NCI-H2227 treated with DMSO at 0.1 percent for 48 hours (cell line): Measurements from ENCODE around the gene CCDC170.
"Not testable (repeated sequence)": the region's sequence is repeated elsewhere in the genome, so short reads cannot be mapped to it uniquely, and the experiment has no call there.

Source experiments
- DNase-seq: peaks from one replicate; lab custom pipeline; 2025; lab: John Stamatoyannopoulos, UW

Gene CCDC170

DNA sequence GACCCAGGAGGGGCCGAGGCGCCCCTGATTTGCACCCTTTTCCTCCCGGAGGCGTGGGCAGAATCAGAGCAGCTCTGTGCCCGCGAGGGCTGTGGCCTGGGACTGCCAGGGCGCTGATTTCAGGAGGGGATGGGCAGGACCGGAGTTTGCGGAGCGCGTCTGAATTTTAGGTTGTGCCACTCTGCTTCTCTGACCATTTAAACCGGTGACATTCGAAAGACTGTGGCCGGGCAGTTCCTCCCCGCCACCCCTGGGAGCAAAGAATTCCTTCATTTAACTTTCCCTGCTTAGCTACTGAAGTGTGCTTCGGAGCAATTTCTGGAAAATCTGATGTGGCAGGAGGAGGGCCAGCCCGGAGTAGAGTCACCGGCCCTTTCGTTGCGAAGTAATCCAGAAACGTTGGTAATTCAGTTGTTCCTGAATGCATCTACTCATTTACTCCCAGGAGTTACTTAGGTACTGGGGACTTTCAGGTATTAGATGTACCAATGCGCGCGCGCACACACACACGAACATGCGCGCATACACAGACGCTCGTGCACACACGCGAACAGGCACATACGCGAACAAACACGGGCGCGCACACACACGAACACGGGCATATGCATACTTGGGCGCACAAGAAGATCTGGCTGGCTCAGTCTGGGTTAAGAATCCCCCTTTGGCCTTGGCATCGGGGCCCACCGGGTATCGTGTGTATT lies 568 bp downstream of the CCDC170 start:
- DNase-seq: no peak

- no peak for DNase-seq
Measured at GRCh38 chr6:151494936-151495320, 1.1 kb downstream of the CCDC170 start.

GRCh38 chr6:151495380-151495779 lies 1.6 kb downstream of the CCDC170 start:
- no peak for DNase-seq

DNA sequence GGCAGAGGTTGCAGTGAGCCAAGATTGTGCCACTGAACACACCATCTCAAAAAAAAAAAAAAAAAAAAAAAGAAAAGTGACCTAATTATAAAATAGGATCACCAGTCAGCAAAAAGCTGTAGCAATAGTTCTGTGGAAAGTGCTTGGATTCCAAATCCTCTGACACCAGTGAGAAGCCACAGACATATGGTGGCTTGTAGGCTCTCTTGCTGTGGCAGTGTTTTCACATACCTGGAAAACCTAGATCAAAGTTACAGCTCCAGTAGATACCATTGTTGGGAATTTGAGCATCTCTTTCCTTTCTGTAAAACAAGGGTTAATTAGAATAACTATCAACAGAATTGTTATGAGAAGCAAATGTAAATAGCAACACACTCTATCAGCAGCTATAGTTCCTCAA lies 4.1 kb downstream of the CCDC170 start:
- DNase-seq: no peak

DNA sequence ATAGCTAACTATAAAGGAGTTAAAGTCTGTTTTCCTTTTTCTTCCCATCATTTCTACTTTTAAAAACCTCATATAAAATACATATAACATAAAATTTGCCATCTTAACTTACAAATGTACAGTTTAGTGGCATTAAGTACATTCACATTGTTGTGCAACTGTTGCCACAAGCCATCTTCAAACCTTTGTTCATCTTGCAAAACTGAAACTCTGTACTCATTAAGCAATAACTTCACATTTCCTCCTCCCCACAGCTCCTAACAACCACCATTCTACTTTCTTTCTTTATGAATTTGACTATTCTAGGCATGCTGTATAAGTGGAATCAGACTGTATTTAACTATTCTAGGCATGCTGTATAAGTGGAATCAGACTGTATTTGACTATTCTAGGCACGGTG lies 4.5 kb downstream of the CCDC170 start:
- no peak for DNase-seq

- DNase-seq: no peak
Measured at GRCh38 chr6:151499551-151499950, 5.7 kb downstream of the CCDC170 start.

DNA sequence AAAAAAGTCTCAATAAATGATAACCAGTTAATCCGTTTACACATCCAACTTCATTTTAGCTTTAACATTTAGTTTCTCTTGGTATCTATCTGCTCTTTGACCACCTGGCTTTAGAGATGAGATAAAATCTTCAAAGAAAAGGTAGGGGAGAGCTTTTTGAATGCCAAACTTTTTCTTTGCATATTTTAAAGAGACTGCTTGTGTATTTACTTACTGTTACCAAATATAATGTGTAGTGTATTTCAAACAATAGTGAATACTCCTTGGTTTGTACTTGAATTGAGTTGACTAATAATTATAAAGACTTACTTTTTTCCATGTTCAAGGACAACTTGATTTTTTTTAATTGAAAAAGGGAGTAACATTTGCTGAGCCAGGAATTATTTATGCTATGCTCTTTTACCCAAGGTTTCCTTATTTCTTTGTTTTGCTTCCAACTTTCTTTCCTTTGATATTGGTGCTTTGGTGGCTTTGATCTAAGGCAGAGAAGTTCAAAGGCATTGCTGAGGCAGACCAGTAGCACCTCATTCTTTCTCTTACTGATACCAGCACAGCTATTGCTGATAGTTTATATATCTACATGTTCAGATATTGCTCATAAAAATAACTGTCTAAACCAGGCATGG lies 7.8 kb downstream of the CCDC170 start:
- no peak for DNase-seq

DNA sequence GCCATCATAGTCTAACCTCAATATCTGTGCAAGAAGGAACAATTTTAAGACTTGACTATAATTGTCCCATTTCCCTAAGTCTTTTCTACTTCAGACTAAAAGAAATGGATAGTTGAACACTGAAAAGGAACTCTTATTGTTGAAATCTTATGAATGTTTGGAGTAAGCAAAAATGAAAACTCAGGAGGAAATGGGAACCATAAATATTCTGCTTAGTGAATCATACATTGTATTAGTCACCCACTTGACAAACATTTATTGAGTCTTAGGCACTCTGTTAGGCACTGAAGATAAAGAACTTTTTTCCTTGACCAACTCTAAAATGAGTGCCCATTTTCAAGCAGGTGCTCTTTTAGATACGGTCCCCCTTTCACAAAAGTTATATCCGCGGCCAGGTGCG lies 8.7 kb downstream of the CCDC170 start:
- DNase-seq: no peak

DNA sequence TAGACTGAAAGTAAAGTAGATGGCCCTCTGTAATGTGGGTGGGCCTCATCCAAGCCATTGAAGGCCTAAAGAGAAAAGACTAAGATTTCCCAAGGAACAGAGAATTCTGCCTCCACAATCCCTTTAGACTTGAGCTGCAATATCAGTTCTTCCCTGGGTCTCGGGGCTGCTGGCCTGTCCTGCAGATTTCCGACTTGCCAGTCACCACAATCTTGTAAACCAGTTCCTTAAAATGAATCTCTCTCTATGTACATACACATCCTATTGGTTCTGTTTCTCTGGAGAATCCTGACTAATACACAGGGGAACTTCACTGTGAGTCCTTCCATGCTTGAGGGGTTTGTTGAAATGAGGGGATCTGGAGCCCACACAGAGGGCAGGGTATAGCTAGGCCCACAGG lies 12.9 kb downstream of the CCDC170 start:
- no peak for DNase-seq

DNA sequence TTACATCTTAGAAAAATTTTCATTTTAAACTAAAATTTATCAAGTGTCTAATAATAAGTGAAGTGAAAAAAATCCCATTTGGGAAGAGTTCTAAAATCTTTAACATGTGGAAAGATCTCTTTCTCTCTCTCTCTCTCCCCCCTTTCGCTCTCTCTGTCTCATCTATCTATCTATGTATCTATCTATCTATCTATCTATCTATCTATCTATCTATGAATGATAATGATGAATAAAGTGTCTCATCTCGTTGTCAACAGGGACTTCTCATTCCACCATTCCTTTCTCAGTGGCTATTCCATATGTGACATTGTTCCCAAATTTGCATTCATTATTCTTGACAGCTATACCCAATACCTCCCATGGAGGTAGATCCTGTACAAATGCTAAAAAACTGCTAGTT lies 15.2 kb downstream of the CCDC170 start:
- no peak for DNase-seq

DNA sequence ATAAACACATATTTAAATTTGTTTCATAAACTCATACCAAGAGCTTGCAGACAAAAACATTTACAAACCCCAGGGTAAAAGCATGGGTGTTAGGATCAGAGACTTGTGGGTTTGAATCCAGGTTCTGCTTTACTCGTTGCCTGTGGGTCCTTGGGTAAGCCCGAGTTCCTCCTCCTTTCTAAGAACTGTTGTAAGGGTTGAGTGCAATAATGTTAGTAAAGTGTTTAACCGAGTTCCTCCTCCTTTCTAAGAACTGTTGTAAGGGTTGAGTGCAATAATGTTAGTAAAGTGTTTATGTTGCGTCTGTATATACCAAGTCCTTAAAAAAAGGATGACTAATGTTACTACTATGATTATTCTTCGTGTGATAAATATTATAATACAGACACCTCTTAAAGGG lies 18.7 kb downstream of the CCDC170 start:
- no peak for DNase-seq

DNA sequence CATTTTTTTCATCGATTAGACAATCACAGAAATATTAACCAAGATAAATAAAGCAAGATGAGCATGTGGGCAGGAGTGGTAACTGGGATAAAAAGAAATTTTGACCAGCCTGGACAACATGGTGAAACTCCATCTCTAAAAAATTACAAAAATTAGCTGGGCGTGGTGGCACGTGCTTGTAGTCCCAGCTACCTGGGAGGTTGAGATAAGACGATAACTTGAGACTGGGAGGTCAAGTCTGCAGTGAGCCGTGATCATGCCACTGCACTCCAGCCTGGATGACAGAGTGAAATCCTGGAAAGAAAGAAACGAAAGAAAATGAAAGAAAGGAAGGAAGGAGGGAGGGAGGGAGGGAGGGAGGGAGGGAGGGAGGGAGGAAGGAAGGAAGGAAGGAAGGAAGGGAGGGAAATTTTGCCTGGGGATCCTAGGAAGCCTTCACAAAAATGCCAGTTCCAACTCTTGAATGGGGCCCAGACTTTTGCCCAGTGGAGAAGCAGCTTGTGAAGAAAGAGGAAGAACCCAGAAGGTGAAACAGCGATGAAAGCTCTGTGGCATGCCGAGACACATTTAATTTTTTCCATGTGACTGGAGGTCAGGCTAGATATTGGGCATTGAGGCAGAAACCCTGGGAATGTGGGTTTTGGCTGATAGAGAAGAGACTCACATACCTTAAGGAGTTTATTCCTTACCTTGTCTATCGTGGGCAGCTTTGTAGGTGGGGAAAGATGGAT lies 20.3 kb downstream of the CCDC170 start:
- no peak for DNase-seq

DNA sequence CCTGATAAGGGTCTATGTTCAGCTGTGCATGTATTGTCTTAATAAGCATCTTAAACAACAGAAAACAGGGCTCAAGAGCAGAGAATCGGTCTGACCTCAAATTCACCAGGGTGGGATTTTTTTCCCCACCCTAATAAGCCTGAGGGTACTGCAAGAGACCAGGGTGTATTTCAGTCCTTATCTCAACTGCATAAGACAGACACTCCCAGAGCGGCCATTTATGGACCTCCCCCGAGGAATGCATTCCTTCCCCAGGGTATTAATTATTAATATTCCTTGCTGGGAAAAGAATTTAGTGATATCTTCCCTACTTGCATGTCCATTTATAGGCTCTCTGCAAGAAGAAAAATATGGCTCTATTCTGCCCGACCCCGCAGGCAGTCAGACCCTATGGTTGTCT lies 25.2 kb downstream of the CCDC170 start:
- DNase-seq: not testable (repeated sequence)

GRCh38 chr6:151523034-151523433 lies 29.2 kb downstream of the CCDC170 start:
- DNase-seq: no peak

GRCh38 chr6:151524059-151524458 lies 30.2 kb downstream of the CCDC170 start:
- DNase-seq: no peak

DNA sequence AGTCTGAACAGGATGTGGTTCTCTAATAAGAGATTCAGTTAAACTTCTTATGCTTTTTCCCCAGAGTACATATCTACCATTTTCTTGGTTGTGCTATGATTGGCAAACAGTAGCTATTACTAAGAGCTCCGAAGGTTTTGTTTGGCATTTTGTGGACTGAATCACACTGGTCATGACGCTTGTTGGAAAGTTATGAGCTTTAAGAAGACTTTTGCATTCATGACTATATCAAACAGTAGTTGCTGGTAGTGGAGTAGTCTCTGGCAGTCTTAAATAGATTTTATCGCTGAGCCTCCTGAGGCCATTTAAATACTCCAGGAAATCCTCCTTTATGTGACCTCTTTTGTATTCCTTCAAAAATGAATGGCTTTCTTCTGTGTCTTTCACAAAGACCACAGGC lies 40.8 kb downstream of the CCDC170 start:
- DNase-seq: no peak

GRCh38 chr6:151535476-151536187 lies 41.8 kb downstream of the CCDC170 start:
- DNase-seq: no peak

DNA sequence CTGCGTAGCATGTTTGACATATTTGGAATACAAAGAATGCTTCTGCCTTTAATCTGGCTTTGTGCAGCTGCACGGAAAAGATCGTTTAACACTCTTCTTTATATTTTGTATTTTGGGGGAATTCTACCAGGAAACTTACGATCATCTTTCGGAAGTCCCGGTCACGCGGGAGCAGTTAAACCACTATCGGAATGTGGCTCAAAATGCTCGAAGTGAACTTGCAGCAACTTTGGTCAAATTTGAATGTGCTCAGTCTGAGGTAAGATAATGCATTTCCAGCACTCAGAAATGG lies 42.3 kb downstream of the CCDC170 start:
- DNase-seq: no peak

GRCh38 chr6:151537556-151537955 lies 43.7 kb downstream of the CCDC170 start:
- no peak for DNase-seq

- DNase-seq: no peak
Measured at GRCh38 chr6:151539506-151540268, 45.9 kb downstream of the CCDC170 start.

- DNase-seq: no peak
Measured at GRCh38 chr6:151544453-151544852, 50.6 kb downstream of the CCDC170 start.

GRCh38 chr6:151544884-151545283 lies 51.1 kb downstream of the CCDC170 start:
- DNase-seq: not testable (repeated sequence)
